GM12878 (cell line): ENCODE results near the gene ARRDC5. TPM values are rescaled to one million over a fixed set of nuclear protein-coding genes. Genes with fewer than 3 reads are reported as not detected.

Experiments
- ATAC-seq: fragments of 200-7000 bp; cut with Tn5 transposase; 3 replicates; pipeline ENCODE4 v1.9.1; 2020; ENCODE audit warnings: mild to moderate bottlenecking, moderate library complexity
- BruUV-seq: library from RNA; stranded (reverse); fragments of 400-500 nt; replicated peaks from 2 replicates; lab custom pipeline; 2021; lab: Mats Ljungman, UMichigan
- CTCF ChIA-PET: fragments of 300-600 bp; sonication (Branson Sonifier 250); formaldehyde crosslinking; extraction: SDS; loops from one replicate; lab custom pipeline; 2021; ENCODE audit warnings: inconsistent platforms; lab: Yijun Ruan, JAX
- POLR2A ChIA-PET: fragments of 350-600 bp; formaldehyde crosslinking; extraction: SDS; loops from one replicate; lab custom pipeline; 2021; ENCODE audit warnings: inconsistent platforms; lab: Charles Lee
- RAD21 ChIA-PET: fragments of 300-600 bp; sonication (Branson Sonifier 250); formaldehyde crosslinking; loops from one replicate; lab custom pipeline; 2023; ENCODE audit warnings: antibody characterized with exemption; ENCODE audit not compliant: unreplicated experiment; lab: Charles Lee
- SMC1A ChIA-PET: fragments of 300-600 bp; sonication (Branson Sonifier 250); formaldehyde crosslinking; loops from one replicate; lab custom pipeline; 2023; ENCODE audit not compliant: unreplicated experiment, uncharacterized antibody; lab: Charles Lee
- DNase-seq: peaks from one replicate; pipeline ENCODE4 v3.0.0-alpha.2; 2011; ENCODE audit warnings: low read depth, low spot score
- FAIRE-seq: peaks from 3 replicates; lab custom pipeline; 2011; peaks lifted over from hg19 to GRCh38; lab: Jason Lieb, UNC
- H2AFZ ChIP-seq: 2 replicates; pipeline ENCODE4 v1.6.0; 2011; ENCODE audit warnings: low read depth, low read length, control low read depth; ENCODE audit not compliant: control insufficient read depth
- H3K27ac ChIP-seq: 2 replicates; pipeline ENCODE4 v1.5.1; 2011; ENCODE audit warnings: control low read depth; ENCODE audit not compliant: control insufficient read depth, insufficient read depth
- H3K27me3 ChIP-seq, 2 experiments: replicated peaks in 1 of 2; 2 replicates each; pipeline versions ENCODE4 v1.6.0 to v1.6.1; 2011; ENCODE audit warnings: low read length in 1 of 2; ENCODE audit not compliant: control insufficient read depth in 2 of 2, insufficient read depth in 2 of 2
- H3K36me3 ChIP-seq, 2 experiments: 2 replicates each; pipeline ENCODE4 v1.5.1; 2011; ENCODE audit warnings: low read length in 1 of 2; ENCODE audit not compliant: control insufficient read depth in 2 of 2, insufficient read depth in 2 of 2
- H3K4me1 ChIP-seq: 2 replicates; pipeline ENCODE4 v1.6.1; 2011; ENCODE audit warnings: mild to moderate bottlenecking, low read length, moderate library complexity, mixed read lengths; ENCODE audit not compliant: control insufficient read depth, insufficient read depth
- H3K4me2 ChIP-seq: 2 replicates; pipeline ENCODE4 v1.6.0; 2011; ENCODE audit warnings: control low read depth; ENCODE audit not compliant: control insufficient read depth, insufficient read depth
- H3K4me3 ChIP-seq: fragments of 200-600 bp; sonication (generic); 2 replicates; pipeline ENCODE4 v1.5.1; 2016
- H3K79me2 ChIP-seq: 2 replicates; pipeline ENCODE4 v1.6.0; 2011; ENCODE audit warnings: low read length; ENCODE audit not compliant: control insufficient read depth, insufficient read depth
- H3K9ac ChIP-seq: 2 replicates; pipeline ENCODE4 v1.8.0; 2011; ENCODE audit warnings: low read length, control low read depth, mixed read lengths; ENCODE audit not compliant: control insufficient read depth, insufficient read depth
- H3K9me3 ChIP-seq: replicated peaks from 3 replicates; pipeline ENCODE4 v1.5.1; 2011; ENCODE audit warnings: mild to moderate bottlenecking, low read length; ENCODE audit not compliant: control insufficient read depth, insufficient read depth
- H4K20me1 ChIP-seq: 2 replicates; pipeline ENCODE4 v1.6.0; 2011; ENCODE audit not compliant: control insufficient read depth, insufficient read depth
- ATF7 ChIP-seq: fragments of 450-650 bp; IDR thresholded peaks from 2 replicates; pipeline ENCODE4 v1.6.1; 2016; ENCODE audit warnings: low read depth, mild to moderate bottlenecking
- CEBPZ ChIP-seq: fragments of 150-350 bp; IDR thresholded peaks from 2 replicates; pipeline ENCODE4 v1.6.1; 2016; ENCODE audit warnings: low read depth, low read length
- E4F1 ChIP-seq: fragments of 450-650 bp; IDR thresholded peaks from 2 replicates; pipeline ENCODE4 v1.6.1; 2018; ENCODE audit warnings: borderline replicate concordance, mild to moderate bottlenecking; ENCODE audit not compliant: partially characterized antibody
- FOS ChIP-seq: IDR thresholded peaks from 3 replicates; pipeline ENCODE4 v1.6.1; 2011; ENCODE audit warnings: borderline replicate concordance; ENCODE audit not compliant: insufficient read length; ENCODE audit errors: extremely low read depth
- JUNB ChIP-seq: IDR thresholded peaks from 2 replicates; pipeline ENCODE4 v1.6.1; 2016; ENCODE audit warnings: antibody characterized with exemption, mild to moderate bottlenecking
- MEF2B ChIP-seq: fragments of 450-650 bp; IDR thresholded peaks from 2 replicates; pipeline ENCODE4 v1.6.1; 2018; ENCODE audit warnings: mild to moderate bottlenecking, moderate library complexity; ENCODE audit not compliant: partially characterized antibody, poor library complexity, severe bottlenecking
- MTA2 ChIP-seq: fragments of 450-650 bp; IDR thresholded peaks from 2 replicates; pipeline ENCODE4 v1.6.1; 2016; ENCODE audit warnings: low read depth, mild to moderate bottlenecking, moderate library complexity
- PKNOX1 ChIP-seq: fragments of 450-650 bp; IDR thresholded peaks from 2 replicates; pipeline ENCODE4 v1.6.1; 2016; ENCODE audit warnings: mild to moderate bottlenecking
- PML ChIP-seq: IDR thresholded peaks from 2 replicates; pipeline ENCODE4 v1.6.1; 2012; ENCODE audit warnings: low read length, inconsistent platforms
- RELA ChIP-seq: fragments of 450-650 bp; IDR thresholded peaks from 2 replicates; pipeline ENCODE4 v1.8.0; 2014; ENCODE audit warnings: borderline replicate concordance; ENCODE audit not compliant: partially characterized antibody
- TCF12 ChIP-seq: IDR thresholded peaks from 2 replicates; pipeline ENCODE4 v1.6.1; 2011; ENCODE audit warnings: low read depth, mild to moderate bottlenecking, low read length
- ZBTB33 ChIP-seq: fragments of 450-650 bp; IDR thresholded peaks from 2 replicates; pipeline ENCODE4 v1.6.1; 2017; ENCODE audit warnings: mild to moderate bottlenecking
- WGBS: methylation state at CpG from one replicate; pipeline ENCODE4 v1.1.6; 2016; ENCODE audit warnings: low lambda C conversion rate; ENCODE audit not compliant: insufficient replicate concordance, insufficient coverage; ENCODE audit errors: missing lambda C conversion rate; 5-methylcytosine and 5-hydroxymethylcytosine counted together
- in situ Hi-C: fragments of 300-500 bp; cut with MboI; formaldehyde crosslinking; loops from 9 replicates; pipeline ENCODE4 v1.14.3; 2018; ENCODE audit warnings: mixed read lengths
- intact Hi-C: fragments of 100-400 bp; cut with micrococcal nuclease; formaldehyde crosslinking; loops from one replicate; pipeline ENCODE4 v1.14.2; 2022; ENCODE audit not compliant: unreplicated experiment
- polyA plus RNA-seq, 11 experiments: library from polyadenylated mRNA; depleted of rRNA in 4 of 11; unstranded in 6 of 11; stranded (reverse) in 5 of 11; fragments of >200 nt; fragmentation: Nextera tagmentation in 4 of 11; fragmentation: Illumina TruSeq in 1 of 11; extraction: Ambion mirVana in 4 of 11; extraction: Trizol in 1 of 11; gene quantifications; 1 replicate in 1 of 11; 2 replicates in 10 of 11; pipeline versions ENCODE4 v1.2.1 to v1.2.3, GENCODE V29; 2011 to 2016; ENCODE audit warnings: inconsistent platforms in 2 of 11, missing spikeins in 2 of 11, low read depth in 1 of 11
- total RNA-seq, 4 experiments: library from RNA; depleted of rRNA in 3 of 4; stranded (reverse); fragments of >200 nt in 3 of 4; fragmentation: Illumina TruSeq in 1 of 4; extraction: Trizol in 1 of 4; gene quantifications; 2 replicates each; pipeline versions ENCODE4 v1.2.1 to v1.2.3, GENCODE V29; 2013 to 2021

Gene ARRDC5
- total and polyA plus RNA-seq, 10 of the 15 experiments (the other 5 are each of a cell fraction or from before 2014, with no cell fraction given) = 0.03 to 0.38 (median 0.12) TPM; not detected in 2

- 100% methylated on average over 6 of the region's 7 CpGs for WGBS
- no peak for FAIRE-seq
- intact Hi-C loops = no loop called here
- RAD21 ChIA-PET = no interaction called here
- Histone ChIP-seq H3K4me3 (no peak overlapping the region), H3K27ac (no peak overlapping the region), H4K20me1 (no peaks in the 10 kb centered on the region; the same call in 1 of the 2 replicates), H3K9me3 (no peaks in the 10 kb centered on the region), H3K79me2 (no peaks in the 10 kb centered on the region), H3K27me3 (no peaks in the 10 kb centered on the region), H2AFZ (no peak overlapping the region), H3K4me2 (no peak overlapping the region), H3K36me3 (peaks cover 17 to 32% of the 10 kb centered on the region in 2 experiments; a peak in 3 of 4 replicates), H3K4me1 (no peaks in the 10 kb centered on the region), H3K9ac (no peak overlapping the region)
- DNase-seq = no peak
- CTCF ChIA-PET = interaction anchor here (0.9 to 1.4 kb wide), 2 partner anchors 25 to 64 kb away, joined by 3 read pairs; no protein-coding TSS in a partner anchor
- no peak for ATAC-seq
- in situ Hi-C loops = no loop called here
- SMC1A ChIA-PET = no interaction called here
- POLR2A ChIA-PET = no interaction called here
- BruUV-seq = no TSS peak
- TF ChIP-seq RELA (no peak), ZBTB33 (no peak), FOS (no peak), MTA2 (no peak), PKNOX1 (no peak), PML (no peak), TCF12 (no peak), E4F1 (no peak), CEBPZ (no peak), JUNB (no peak), ATF7 (no peak), MEF2B (no peak)
Measured at GRCh38 chr19:4937060-4937459, 34.4 kb upstream of the ARRDC5 start.
